ENCODE measurements around the gene RNGTT.
"Not testable (repeated sequence)": the region's sequence is repeated elsewhere in the genome, so short reads cannot be mapped to it uniquely, and the experiment has no call there.

The RNGTT gene

DNA sequence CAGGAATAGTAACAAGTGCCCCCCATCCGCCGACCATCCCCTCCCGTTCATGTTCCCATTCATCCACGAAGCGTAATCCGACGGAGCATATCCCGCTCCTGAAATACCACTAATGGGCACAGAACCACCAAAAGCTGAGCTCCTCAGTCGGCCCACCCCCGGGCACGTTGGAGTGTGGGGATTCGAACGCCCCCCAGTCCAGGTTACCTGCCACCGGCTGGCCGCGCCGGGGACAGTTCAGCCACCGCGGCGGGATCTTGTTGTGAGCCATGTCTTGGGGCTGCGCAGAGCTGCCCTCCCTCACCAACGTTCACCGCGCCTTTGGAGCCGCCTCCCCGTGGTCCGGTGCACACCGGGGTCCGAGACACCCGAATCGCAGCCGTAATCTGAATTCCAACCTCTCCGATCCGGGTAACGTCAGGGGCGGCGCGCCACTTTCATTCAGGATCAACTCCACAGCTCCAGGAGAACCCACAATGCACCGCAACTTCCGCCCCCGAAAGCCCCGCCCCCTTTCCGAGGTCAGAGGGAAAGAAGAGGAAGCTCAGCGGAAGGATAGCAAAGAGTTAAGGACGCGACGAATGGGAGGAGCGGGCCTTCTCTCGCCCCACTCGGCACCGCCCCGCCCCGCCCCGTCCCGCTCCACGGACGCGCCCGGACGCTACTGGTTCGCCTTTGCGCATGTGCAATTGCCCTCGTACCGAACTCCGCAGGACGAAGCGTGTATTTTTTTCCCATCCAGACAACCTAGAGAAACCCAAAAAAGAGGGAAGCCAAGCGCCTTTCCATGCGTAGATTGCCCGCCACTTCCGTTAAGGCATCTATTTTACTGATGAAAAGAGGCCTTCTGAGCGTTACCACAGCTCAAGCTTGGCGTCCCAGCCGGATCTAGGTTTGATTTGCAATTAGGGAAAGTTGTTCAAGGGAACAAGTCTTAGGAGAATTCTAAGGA is at the start of gene RNGTT:
RNGTT (minus strand) TSS at position 480 of the 952 bp plus-strand sequence; CDS start at position 271, 209 bp downstream.
- peak; percentile 99 for DNase-seq

DNA sequence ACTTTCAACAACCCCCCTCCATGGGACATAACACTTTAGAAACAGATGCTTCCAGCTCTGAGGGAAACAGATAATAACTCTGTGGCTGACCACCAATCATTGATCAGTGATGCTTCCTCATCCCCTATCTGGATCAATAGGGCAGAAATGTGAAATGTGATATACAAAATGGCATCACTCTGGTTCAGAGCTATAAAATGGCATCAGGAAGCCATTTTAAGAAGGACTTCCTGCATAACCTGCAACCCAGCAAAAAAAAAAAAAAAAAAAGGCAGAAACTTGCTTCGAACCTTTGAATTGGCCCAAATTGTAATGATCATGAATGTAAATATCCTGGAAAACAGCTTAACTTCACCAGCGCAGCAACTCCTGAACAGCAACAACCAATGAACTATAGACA is 48.0 kb upstream of the RNGTT start:
- no peak for DNase-seq

DNA sequence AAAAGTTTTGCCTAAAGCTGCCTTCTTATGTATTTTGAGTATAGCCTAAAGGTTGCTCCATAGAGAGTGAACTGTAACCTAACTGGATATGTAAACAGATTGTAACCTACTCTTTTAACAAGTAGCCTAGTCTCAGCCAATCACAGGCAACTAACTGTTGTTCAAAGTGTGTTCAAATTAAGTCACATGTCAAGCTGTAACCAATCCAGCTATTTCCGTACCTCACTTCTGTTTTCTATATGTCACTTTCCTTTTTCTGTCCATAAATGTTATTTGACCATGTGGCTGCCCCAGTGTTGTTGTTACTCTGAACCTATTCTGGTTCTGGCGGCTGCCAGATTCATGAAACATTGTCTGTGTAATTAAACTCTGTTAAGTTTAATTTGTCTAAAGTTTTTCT is 47.4 kb upstream of the RNGTT start:
- DNase-seq: no peak

DNA sequence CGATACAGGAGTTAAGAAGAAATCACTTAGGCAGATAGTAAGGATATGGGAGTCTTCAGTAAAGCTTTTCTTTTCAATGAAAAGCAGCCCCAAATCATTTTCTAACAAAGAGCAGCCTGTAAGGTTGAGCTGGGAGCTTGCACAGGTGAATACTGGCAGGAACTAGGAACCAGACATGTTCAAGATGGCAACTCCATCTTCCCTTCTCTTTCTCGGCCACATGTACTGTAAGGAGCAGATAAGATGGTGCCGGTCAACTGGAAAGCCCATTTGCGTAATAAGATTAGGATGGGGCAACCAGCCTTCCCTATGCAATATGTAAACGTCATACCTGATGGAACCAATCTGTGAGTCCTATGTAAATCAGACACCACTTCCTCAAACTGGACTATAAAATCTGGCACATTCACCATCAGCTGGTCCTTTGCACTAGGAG is 46.2 kb upstream of the RNGTT start:
- DNase-seq: peak; percentile 70

DNA sequence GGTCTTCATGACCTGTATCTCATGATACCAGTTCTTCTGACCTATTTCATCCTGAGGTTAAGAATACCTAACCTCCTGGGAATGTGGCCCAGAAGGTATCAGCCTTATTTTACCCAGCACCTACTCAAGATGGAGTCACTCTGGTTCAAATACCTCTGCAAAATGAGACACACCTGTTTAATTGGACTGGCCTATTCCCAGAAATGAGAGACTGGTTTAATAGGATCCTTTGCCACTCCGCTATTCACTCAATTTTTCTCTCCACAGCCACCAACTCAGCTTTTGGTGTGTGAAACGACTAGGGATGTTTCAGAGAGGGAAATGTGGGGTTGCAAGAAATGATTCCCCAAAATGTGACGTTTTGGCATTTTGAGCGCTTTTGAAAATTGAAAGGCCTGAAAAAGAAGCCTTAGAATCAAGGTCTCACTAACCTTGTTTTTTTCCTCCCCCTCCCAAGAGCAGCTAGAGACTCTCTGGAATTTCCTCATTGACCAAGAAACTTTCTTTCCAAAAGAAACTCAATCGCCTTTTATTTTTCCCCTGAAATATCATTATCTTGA is 45.5 kb upstream of the RNGTT start:
- no peak for DNase-seq

DNA sequence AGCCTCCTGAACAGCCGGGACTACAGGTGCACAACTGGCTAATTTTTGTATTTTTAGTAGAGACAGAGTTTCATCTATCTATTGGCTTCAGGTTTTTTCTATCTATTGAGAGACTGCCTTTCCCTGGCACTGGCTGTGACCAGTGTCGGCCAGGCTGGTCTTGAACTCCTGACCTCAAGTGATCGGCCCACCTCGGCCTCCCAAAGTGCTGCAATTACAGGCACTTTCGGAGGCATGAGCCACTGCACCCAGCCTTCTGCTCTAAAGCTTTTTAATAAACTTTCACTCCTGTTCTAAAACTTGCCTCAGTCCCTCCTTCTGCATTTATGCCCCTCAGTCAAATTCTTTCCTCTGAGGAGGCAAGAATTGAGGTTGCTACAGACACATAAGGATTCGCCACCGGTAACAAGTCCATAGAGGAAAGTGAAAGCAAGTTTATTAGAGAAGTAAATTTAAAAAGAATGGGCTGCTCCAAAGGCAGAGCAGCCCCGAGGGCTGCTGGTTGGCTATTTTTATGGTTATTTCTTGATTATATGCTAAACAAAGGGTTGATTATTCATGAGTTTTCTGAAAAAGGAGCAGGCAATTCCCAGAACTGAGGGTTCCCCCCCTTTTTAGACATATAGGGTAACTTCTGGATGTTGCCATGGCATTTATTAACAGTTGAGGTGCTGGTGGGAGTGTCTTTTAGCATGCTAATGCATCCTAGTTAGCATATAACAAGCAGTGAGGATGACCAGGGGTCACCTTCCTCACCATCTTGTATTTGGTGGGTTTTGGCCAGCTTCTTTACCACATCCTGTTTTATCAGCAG is 44.8 kb upstream of the RNGTT start:
- DNase-seq: peak; percentile 31

DNA sequence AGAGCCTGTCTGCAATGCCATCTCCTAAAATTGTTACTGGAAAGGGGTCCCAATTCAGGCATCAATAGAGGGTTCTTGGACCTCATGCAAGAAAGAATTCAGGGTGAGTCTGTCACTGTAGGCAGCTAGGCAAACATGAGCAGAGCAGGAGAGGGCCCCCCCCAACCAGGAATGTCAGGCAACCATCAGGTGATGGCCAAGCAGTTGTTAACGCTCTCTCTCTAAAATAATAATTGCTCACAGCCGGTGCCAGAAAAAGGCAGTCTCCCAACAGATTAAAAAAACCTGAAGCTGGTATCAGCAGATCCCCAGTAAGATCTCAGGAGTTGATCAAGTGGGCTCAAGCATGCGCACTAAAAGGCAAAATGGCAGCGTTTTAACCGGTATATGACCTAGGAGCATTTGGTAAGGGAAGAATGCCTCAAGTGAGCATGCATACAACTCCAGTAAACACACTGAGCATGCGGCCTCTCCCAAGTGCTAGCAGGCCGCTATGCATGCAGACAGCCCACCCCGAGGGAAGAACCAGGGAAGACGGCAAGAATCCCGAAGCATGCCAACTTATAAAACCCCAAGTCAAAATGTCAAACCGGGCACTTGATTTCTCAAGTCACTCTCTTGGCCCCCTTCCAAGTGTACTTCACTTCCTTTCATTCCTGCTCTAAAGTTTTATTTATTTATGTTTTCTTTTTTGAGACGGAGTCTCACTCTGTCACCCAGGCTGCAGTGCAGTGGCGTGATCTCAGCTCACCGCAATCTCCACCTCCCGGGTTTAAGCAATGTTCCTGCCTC is 44.0 kb upstream of the RNGTT start:
- DNase-seq: peak; percentile 70

DNA sequence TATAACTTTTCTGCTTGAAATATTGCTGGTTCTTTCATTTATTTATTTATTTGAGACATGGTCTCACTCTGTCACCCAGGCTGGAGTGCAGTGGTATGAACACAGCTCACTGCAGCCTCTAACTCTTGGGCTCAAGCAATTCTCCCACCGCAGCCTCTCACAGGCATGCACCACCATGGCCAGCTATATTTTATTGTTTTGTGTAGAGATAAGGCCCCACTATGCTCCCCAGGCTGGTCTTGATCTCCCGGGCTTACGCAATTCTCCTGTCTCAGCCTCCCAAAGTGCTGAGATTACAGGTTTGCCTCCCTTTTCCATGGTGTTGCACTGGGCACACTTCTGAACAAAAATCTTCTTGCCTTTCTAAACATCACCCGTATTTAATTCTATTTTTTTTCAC is 39.1 kb upstream of the RNGTT start:
- no peak for DNase-seq

DNA sequence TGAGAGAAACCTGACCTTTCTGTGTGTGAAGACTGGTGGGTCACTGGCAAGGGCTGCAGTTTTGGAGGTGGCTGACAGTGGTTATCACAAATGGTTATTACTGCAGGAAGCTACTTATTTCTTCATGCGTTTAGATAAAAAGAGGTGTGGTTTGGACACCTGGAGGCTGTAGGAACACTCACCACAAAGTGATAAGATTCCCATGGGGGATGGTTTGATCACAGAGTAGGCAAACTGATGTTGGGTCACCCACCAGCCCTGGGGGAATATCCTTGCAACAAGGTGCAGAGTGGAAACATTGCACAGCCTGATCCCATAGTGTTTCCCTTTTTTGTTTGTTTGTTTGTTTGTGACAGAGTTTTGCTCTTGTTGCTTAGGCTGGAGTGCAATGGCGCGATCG is 33.9 kb upstream of the RNGTT start:
- peak; percentile 54 for DNase-seq

GRCh38 chr6:88992741-88993552 is 29.5 kb upstream of the RNGTT start:
- DNase-seq: no peak

GRCh38 chr6:88989215-88989614 is 25.8 kb upstream of the RNGTT start:
- no peak for DNase-seq

DNA sequence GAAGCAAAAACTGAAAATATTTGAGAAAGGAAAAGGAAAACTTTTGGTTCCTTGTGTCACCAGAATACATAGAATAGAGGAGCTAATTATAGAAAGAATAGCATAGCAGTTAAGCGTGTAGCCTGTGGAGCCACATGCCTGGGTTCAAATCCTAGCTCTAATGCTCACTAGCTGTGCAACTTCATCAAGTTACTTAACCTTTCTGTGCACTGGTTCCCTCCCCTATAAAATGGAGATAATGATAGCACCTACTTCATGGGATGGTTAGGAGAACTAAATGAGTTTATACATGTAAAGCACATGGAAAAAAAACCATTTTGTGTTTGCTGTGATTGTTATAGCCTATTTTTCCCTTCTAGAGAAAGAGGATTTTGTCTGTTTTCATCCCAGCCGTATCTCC is 24.5 kb upstream of the RNGTT start:
- no peak for DNase-seq

- DNase-seq: no peak
Observed at GRCh38 chr6:88985901-88986300, 22.5 kb upstream of the RNGTT start.

DNA sequence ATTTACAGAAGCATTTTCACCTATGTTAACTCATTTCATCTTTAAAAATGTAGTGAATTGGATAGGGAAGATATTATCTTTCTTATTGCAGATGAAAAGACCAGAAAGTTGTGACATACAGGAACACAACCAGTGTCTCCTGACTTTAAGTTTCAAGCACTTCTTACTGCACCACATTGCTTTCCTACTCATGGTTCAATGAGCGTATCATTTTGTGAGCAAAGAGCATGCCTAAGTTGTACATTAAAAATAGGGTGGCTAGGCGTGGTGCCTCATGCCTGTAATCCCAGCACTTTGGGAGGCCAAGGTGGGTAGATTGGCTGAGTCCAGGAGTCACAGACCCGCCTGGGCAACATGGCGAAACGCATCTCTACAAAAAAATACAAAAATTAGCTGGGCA is 21.2 kb upstream of the RNGTT start:
- no peak for DNase-seq

DNA sequence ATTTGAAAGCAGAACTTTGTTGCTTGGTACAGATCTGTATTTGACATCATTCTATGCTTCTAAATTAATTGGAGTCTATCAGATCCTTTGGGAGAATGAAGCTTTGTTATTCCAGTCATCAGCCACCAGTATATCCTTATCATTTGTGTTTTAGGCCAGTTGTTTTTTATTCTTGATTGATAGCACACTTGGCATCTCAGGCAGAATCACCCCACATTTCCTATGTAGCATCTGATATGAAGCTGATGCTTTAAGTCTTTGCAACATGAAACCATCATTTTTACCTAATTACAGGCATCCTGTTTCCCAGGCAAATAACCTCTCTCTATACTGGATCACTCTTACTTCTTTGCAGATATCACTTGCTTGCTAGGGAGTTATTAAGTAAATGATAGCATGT is 20.7 kb upstream of the RNGTT start:
- DNase-seq: no peak

GRCh38 chr6:88983532-88983931 is 20.1 kb upstream of the RNGTT start:
- peak; percentile 70 for DNase-seq

DNA sequence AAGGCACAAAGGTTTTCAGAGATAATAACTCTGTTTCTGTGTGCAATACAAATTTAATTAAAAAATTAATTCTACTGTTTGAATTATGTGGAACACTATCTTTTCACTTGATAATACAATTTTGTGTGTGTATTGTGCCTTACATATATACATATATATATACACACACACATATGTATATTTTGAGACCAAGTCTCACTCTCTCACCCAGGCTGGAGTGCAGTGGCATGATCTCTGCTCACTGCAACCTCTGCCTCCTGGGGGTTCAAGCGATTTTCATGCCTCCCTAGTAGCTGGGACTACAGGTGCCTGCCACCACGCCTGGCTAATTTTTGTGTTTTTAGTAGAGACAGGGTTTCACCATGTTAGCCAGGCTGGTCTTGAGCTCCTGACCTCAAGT is 19.7 kb upstream of the RNGTT start:
- DNase-seq: not testable (repeated sequence)

DNA sequence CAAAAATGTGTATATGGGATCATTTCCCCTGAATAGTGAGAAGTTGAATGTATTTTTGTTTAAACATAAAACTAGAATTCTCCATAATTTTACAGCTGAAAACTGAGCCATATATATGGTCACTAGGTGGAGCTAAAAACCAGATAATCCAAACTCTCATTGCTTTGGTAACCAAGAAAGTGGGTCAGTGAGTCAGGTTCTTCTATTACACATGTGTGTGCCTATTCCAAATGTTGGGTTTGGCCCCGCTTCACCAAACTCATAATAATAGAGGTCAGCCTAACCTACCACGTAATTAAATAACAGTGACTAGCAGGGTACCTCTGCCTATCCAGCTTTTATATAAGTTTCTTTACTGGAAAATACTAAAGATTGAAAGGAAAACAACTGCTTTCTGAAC is 19.3 kb upstream of the RNGTT start:
- peak; percentile 82 for DNase-seq

DNA sequence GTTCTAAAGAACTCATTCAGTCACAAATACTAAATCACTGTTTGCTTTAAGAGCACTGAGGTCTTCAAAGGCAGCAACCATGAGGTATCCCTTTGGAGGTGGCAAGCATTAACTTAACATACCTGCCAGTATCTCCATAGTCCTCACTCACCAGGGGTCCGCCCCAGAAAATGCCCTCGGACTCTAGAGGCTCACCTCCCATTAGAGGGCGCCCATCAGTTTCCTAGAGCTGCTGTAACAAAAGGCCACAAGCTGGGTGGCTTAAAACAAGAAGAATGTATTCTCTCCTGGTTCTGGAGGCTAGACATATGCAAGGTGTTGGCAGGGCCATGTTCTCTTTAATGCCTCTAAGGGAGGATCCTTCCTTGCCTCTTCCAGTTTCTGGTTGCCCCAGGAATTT is 12.0 kb upstream of the RNGTT start:
- no peak for DNase-seq

DNA sequence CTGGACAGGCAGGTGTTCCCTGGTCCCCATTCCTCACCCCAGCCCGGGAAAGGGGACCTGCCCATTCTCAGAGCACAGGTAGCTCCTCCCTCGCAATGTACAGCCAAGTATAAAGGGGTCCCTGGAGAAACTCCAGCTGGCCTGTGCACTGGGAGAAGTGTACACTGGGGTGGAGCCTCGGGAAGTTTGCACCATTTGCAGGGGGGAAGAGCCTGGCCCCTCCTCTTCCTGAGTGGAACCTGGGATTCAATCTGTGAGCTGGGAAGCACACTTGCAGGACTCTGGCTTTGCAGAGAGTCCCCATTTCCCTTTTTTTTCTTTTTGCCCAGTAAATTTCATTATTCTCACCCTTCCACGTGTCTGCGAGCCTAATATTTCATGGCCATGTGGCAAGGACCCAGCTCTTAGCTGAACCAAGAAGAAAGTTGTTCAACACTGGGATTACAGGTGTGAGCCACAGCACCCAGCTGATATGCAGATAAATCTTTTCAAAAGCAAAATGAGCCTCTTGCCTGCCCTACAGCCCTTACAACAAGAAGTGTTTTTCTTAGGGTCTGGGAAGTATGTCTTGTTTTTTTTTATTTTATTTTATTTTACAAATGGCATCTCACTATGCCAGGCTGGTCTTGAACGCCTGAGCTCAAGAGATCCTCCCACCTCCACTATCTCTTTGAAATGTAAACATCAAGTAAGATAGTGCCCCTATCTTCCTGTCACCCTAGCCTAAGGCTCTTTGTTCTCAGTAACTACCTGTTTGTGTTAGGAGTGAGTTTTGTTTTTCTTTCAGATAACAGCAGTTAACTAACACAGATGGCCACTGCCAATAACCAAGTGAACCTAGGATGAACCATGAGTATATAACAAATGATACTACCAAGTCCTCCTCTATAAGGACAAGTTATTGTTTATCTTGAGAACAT is 9.3 kb upstream of the RNGTT start:
- no peak for DNase-seq

DNA sequence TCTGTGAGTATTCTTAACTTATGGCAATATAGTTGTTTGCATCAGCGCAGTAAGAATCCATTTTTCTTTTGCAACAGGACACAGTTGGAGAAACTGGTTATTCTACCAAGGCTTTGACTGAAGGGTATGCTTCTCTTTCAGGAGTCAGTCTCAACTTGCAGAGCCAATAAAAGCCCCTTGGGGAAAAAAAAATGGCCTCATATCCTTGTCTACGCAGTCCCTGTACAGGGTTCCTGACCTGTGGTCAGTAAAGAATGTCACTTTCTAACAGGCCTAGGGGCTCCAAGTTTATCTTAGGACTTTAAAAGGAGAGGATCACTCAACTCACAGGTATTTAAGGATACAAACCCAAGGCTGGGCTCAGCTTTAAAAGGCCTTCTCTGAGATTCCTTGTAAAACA is 6.9 kb upstream of the RNGTT start:
- DNase-seq: no peak
